Epithelial cell of proximal tubule (primary cell): ENCODE results near the gene ZNF407. TPM values are rescaled to one million over a fixed set of nuclear protein-coding genes. Genes with fewer than 3 reads are reported as not detected.

Source experiments
- DNase-seq: peaks from one replicate; pipeline ENCODE4 v3.0.0-alpha.2; 2011; ENCODE audit warnings: low read depth
- H3K4me3 ChIP-seq: 2 replicates; pipeline ENCODE4 v1.5.1; 2011; ENCODE audit warnings: low read depth, mild to moderate bottlenecking, low read length
- total RNA-seq: library from RNA; depleted of rRNA; stranded (reverse); fragments of >200 nt; gene quantifications from 2 replicates; pipeline ENCODE4 v1.2.3, GENCODE V29; 2015
- TF ChIP-seq, protein P1 (sequence below): conservative IDR thresholded peaks from 2 replicates; pipeline ENCODE4 v1.5.1; 2012; ENCODE audit warnings: low read depth, mild to moderate bottlenecking, low read length

The ZNF407 gene
- total RNA-seq, 1 donor from 2014 or later, result 3.0 TPM

- H3K4me3 ChIP-seq, result no peak overlapping the region
- DNase-seq, result no peak
- TF ChIP-seq, protein P1, sequence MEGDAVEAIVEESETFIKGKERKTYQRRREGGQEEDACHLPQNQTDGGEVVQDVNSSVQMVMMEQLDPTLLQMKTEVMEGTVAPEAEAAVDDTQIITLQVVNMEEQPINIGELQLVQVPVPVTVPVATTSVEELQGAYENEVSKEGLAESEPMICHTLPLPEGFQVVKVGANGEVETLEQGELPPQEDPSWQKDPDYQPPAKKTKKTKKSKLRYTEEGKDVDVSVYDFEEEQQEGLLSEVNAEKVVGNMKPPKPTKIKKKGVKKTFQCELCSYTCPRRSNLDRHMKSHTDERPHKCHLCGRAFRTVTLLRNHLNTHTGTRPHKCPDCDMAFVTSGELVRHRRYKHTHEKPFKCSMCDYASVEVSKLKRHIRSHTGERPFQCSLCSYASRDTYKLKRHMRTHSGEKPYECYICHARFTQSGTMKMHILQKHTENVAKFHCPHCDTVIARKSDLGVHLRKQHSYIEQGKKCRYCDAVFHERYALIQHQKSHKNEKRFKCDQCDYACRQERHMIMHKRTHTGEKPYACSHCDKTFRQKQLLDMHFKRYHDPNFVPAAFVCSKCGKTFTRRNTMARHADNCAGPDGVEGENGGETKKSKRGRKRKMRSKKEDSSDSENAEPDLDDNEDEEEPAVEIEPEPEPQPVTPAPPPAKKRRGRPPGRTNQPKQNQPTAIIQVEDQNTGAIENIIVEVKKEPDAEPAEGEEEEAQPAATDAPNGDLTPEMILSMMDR, result no peak
Measured at GRCh38 chr18:74950479-74950878, 352.8 kb downstream of the ZNF407 start.

DNA sequence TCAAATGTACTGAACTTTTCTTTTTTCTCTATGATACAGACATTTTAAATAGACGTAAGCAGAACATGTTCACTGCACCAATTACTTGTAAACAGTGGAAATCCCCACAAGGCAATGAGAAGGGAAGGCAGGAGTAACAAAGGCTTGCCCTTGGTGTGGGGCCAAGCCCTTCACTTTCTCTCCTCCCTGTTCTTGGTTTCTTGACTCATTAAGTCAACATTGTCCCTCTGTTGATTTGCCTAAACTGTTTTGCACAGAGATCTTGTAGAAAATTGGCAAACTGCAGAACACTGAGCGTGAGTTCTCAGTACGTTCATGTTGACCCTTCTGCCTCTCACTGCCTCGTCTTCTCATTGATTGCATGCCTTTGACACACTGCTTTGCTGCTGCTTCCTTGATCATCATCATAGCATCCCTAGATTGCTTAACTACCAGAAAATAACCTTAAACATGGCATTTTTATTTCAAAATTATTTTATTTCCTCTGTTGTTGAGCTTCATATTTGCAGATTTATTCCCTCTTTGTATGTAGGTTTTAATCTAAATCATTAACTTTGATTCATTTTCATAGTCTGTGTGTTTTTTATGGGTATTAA, 353.6 kb downstream of the ZNF407 start:
- H3K4me3 ChIP-seq, result no peak overlapping the region
- TF ChIP-seq, protein P1, result no peak
- DNase-seq, result peak; percentile 86

DNA sequence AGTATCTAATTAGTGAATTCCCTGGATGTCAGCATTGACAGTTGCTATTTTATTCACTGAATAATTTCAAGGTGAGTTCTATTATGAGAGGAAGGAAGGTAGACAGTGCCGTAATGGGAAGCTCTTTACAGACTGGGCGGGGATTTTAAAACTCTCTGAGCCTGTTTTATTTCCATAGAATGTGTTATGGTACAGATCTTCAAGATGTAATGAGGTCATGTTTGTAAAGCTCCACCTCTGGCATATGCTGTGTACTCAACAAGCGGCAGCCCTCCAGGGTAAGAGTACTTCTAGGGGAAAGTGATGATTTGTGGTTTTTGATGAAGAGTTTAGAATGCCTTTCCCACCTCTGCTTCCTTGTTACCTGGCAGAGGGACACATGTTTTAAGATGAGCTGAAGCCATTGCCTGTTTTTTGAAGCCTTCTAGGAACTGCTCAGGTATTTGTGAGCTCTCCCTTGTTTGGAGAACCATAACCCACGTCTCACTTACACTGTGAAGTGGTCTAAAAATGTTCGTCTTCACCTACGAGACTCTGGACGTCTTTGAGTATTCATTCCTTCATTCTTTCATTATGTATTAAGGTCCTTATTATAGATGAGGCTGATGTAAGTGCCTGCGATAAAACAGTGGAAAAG, 360.0 kb downstream of the ZNF407 start:
- no peak overlapping the region for H3K4me3 ChIP-seq
- TF ChIP-seq, protein P1, result no peak
- no peak for DNase-seq

GRCh38 chr18:74959216-74959615, 361.5 kb downstream of the ZNF407 start:
- DNase-seq, result no peak
- TF ChIP-seq, protein P1, result no peak
- no peak overlapping the region for H3K4me3 ChIP-seq

GRCh38 chr18:74961596-74961995, 363.9 kb downstream of the ZNF407 start:
- DNase-seq, result no peak
- TF ChIP-seq, protein P1, result no peak
- H3K4me3 ChIP-seq, result no peak overlapping the region

- no peak for DNase-seq
- H3K4me3 ChIP-seq, result no peak overlapping the region
- TF ChIP-seq, protein P1, result peak; percentile 65
Measured at GRCh38 chr18:74963820-74964446, 366.3 kb downstream of the ZNF407 start.
